HepG2 (cell line): ENCODE measurements around the gene CIROP. TPM values are rescaled to one million over a fixed set of nuclear protein-coding genes. Genes with fewer than 3 reads are reported as not detected.

Experiments used
- ARNT2 ChIP-seq: sonication (generic); formaldehyde crosslinking; IDR thresholded peaks from 2 replicates; pipeline ENCODE4 v1.8.0; 2022; ENCODE audit warnings: mild to moderate bottlenecking, low read depth, missing genetic modification reagents, moderate library complexity
- BHLHE40 ChIP-seq: IDR thresholded peaks from 2 replicates; pipeline ENCODE4 v1.6.1; 2011; ENCODE audit warnings: low read length, improper control_type of control experiment
- BRCA1 ChIP-seq: sonication (generic); formaldehyde crosslinking; IDR thresholded peaks from 2 replicates; pipeline ENCODE4 v1.4.0; 2020; ENCODE audit warnings: missing genetic modification reagents
- CERS6 ChIP-seq: sonication (generic); formaldehyde crosslinking; IDR thresholded peaks from 2 replicates; pipeline ENCODE4 v1.5.0; 2020; ENCODE audit warnings: missing genetic modification reagents
- CSRNP2 ChIP-seq: sonication (generic); formaldehyde crosslinking; conservative IDR thresholded peaks from 2 replicates; pipeline ENCODE4 v1.8.0; 2022; ENCODE audit warnings: low read depth, missing genetic modification reagents
- EZH2 ChIP-seq: conservative IDR thresholded peaks from 2 replicates; pipeline ENCODE4 v1.6.1; 2012; ENCODE audit warnings: mild to moderate bottlenecking, low read depth, low read length, moderate library complexity
- GLI4 ChIP-seq: sonication (generic); formaldehyde crosslinking; IDR thresholded peaks from 2 replicates; pipeline ENCODE4 v1.5.1; 2020; ENCODE audit warnings: missing genetic modification reagents, mild to moderate bottlenecking, moderate library complexity, borderline replicate concordance
- HHEX ChIP-seq: IDR thresholded peaks from 2 replicates; pipeline ENCODE4 v1.6.1; 2016; ENCODE audit warnings: control low read depth
- HOMEZ ChIP-seq: IDR thresholded peaks from 2 replicates; pipeline ENCODE4 v1.6.1; 2016; ENCODE audit warnings: low read depth
- MED13 ChIP-seq: sonication (generic); formaldehyde crosslinking; IDR thresholded peaks from 2 replicates; pipeline ENCODE4 v1.5.0; 2020; ENCODE audit warnings: missing genetic modification reagents
- MZF1 ChIP-seq: sonication (generic); formaldehyde crosslinking; IDR thresholded peaks from 2 replicates; pipeline ENCODE4 v1.8.1; 2023; ENCODE audit warnings: mild to moderate bottlenecking, missing genetic modification reagents, borderline replicate concordance
- NBN ChIP-seq: fragments of 450-650 bp; conservative IDR thresholded peaks from 2 replicates; pipeline ENCODE4 v1.6.1; 2017
- REXO4 ChIP-seq: sonication (generic); formaldehyde crosslinking; IDR thresholded peaks from 2 replicates; pipeline ENCODE4 v1.8.0; 2022; ENCODE audit warnings: missing genetic modification reagents, mild to moderate bottlenecking, borderline replicate concordance
- SP1 ChIP-seq, 2 experiments: fragments of 450-650 bp in 1 of 2; sonication (generic) in 1 of 2; formaldehyde crosslinking in 1 of 2; IDR thresholded peaks; 2 replicates each; pipeline versions ENCODE4 v1.4.0 to v1.6.1; 2016 to 2020; ENCODE audit warnings: missing genetic modification reagents in 1 of 2
- SRSF9 ChIP-seq: fragments of 200-400 bp; formaldehyde crosslinking; IDR thresholded peaks from 2 replicates; pipeline ENCODE4 v1.6.1; 2018; ENCODE audit warnings: borderline replicate concordance, mild to moderate bottlenecking, low read depth, low read length; ENCODE audit not compliant: insufficient read depth, poor library complexity, severe bottlenecking
- SSRP1 ChIP-seq: IDR thresholded peaks from 2 replicates; pipeline ENCODE4 v1.6.1; 2016; ENCODE audit warnings: control low read depth
- ZBTB37 ChIP-seq: sonication (generic); formaldehyde crosslinking; IDR thresholded peaks from 2 replicates; pipeline ENCODE4 v1.4.0; 2020; ENCODE audit warnings: mild to moderate bottlenecking, missing genetic modification reagents
- ZNF468 ChIP-seq: sonication (generic); formaldehyde crosslinking; IDR thresholded peaks from 2 replicates; pipeline ENCODE4 v1.8.0; 2022; ENCODE audit warnings: mild to moderate bottlenecking, moderate library complexity, missing genetic modification reagents
- ZNF616 ChIP-seq: sonication (generic); formaldehyde crosslinking; IDR thresholded peaks from 2 replicates; pipeline ENCODE4 v1.5.0; 2020; ENCODE audit warnings: low read depth, mild to moderate bottlenecking, missing genetic modification reagents
- polyA plus RNA-seq, 8 experiments: library from polyadenylated mRNA; depleted of rRNA in 3 of 8; stranded (reverse) in 7 of 8; unstranded in 1 of 8; fragments of >200 nt; fragmentation: Illumina TruSeq in 4 of 8; extraction: Trizol in 4 of 8; gene quantifications; 2 replicates each; pipeline versions ENCODE4 v1.2.1 to v1.2.3, GENCODE V29; 2011 to 2016; ENCODE audit warnings: low read depth in 4 of 8, missing spikeins in 1 of 8, mixed read lengths in 1 of 8; ENCODE audit not compliant: insufficient read depth in 1 of 8
- total RNA-seq, 5 experiments: library from RNA; depleted of rRNA; stranded (reverse); fragments of >200 nt; fragmentation: Illumina TruSeq; extraction: Trizol; gene quantifications; 2 replicates each; pipeline ENCODE4 v1.2.3, GENCODE V29; 2016; ENCODE audit warnings: low read depth in 1 of 5
- TF ChIP-seq, protein P1 (sequence below): sonication (generic); formaldehyde crosslinking; IDR thresholded peaks from 2 replicates; pipeline ENCODE4 v1.4.0; 2020; ENCODE audit warnings: missing genetic modification reagents
- TF ChIP-seq, protein P2 (sequence below): sonication (generic); formaldehyde crosslinking; IDR thresholded peaks from 2 replicates; pipeline ENCODE4 v1.5.0; 2020; ENCODE audit warnings: missing genetic modification reagents

Gene CIROP
- total and polyA plus RNA-seq, 2 of the 13 experiments (the other 11 are each of a cell fraction or from before 2014, with no cell fraction given): 0.07 TPM; not detected in 1

DNA sequence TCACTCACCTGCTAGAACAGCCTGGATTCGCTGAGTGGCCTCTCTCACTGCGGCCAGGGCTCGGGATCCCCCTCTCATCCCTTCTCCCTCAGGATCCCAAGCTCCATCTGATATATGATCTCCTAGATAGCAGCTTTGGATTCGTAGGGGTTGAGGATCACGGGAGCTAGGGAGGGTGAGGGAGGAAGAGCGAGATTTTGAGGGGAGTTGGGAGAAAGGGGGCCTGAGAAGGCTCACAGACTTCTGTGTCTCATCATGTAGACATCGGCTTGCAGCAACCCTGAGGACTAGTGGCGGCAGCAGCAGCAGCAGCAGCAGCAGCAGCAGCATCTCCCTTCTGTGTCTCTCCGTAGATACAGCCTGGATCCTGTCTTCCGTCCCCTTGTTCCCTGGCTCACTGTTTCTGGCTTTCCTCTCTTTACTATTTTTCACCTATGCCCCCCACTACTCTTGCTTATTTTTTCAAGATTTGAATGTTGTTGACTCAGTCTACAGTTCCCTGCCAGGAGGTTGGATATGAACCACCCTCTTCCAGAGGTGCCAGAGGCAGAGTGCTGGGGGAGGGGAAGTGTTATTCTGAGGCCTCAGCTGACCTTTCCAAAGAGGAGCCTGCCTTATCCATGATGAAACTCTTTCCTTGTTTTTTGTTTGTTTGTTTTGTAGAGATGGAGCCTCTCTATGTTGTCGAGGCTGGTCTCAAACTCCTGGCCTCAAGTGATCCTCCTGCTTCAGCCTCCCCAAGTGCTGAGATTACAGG lies at the start of gene CIROP (continued):
- no peak for TF ChIP-seq MED13 (CRISPR knock-in tag)
- TF ChIP-seq, protein P1, sequence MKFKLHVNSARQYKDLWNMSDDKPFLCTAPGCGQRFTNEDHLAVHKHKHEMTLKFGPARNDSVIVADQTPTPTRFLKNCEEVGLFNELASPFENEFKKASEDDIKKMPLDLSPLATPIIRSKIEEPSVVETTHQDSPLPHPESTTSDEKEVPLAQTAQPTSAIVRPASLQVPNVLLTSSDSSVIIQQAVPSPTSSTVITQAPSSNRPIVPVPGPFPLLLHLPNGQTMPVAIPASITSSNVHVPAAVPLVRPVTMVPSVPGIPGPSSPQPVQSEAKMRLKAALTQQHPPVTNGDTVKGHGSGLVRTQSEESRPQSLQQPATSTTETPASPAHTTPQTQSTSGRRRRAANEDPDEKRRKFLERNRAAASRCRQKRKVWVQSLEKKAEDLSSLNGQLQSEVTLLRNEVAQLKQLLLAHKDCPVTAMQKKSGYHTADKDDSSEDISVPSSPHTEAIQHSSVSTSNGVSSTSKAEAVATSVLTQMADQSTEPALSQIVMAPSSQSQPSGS: no peak
- TF ChIP-seq GLI4 (CRISPR knock-in tag): no peak
- no peak for TF ChIP-seq BHLHE40
- TF ChIP-seq ZNF616 (CRISPR knock-in tag): no peak
- TF ChIP-seq HHEX (CRISPR knock-in tag): 0 out of 2 replicates have a peak, but pooled peaks have one; percentile 9
- no peak for TF ChIP-seq ZBTB37 (CRISPR knock-in tag)
- no peak for TF ChIP-seq SRSF9
- TF ChIP-seq SP1 (IDR thresholded peaks at IDR 0.05): no peak
- TF ChIP-seq SP1 (CRISPR knock-in tag; IDR thresholded peaks at IDR 0.05): no peak
- TF ChIP-seq SSRP1 (CRISPR knock-in tag): no peak
- no peak for TF ChIP-seq HOMEZ (CRISPR knock-in tag)
- TF ChIP-seq ARNT2 (CRISPR knock-in tag): 0 out of 2 replicates have a peak, but pooled peaks have one; percentile 17
- TF ChIP-seq, protein P2, sequence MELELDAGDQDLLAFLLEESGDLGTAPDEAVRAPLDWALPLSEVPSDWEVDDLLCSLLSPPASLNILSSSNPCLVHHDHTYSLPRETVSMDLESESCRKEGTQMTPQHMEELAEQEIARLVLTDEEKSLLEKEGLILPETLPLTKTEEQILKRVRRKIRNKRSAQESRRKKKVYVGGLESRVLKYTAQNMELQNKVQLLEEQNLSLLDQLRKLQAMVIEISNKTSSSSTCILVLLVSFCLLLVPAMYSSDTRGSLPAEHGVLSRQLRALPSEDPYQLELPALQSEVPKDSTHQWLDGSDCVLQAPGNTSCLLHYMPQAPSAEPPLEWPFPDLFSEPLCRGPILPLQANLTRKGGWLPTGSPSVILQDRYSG: no peak
- 0 out of 2 replicates have a peak, but pooled peaks have one; percentile 20 for TF ChIP-seq EZH2
- TF ChIP-seq ZNF468 (CRISPR knock-in tag): no peak
- TF ChIP-seq REXO4 (CRISPR knock-in tag): no peak
- TF ChIP-seq CERS6: no peak
- no peak for TF ChIP-seq MZF1 (CRISPR knock-in tag)
- no peak for TF ChIP-seq CSRNP2 (CRISPR knock-in tag)
- no peak for TF ChIP-seq NBN
- TF ChIP-seq BRCA1 (CRISPR knock-in tag): no peak
